Activated CD4-positive, alpha-beta T cell treated with anti-CD3 and anti-CD28 coated beads for 24 hours (primary cell): ENCODE measurements around the gene EIPR1.
"Not testable (repeated sequence)": the region's sequence is repeated elsewhere in the genome, so short reads cannot be mapped to it uniquely, and the experiment has no call there.

Source experiments
- DNase-seq, 2 donors: peaks; one replicate each; pipeline ENCODE4 v3.0.0-alpha.2; 2020; ENCODE audit warnings: low read depth in 2 of 2

Gene EIPR1

GRCh38 chr2:3212984-3213383 lies 164.6 kb downstream of the EIPR1 start:
- no peak for DNase-seq

GRCh38 chr2:3212061-3212362 lies 165.6 kb downstream of the EIPR1 start:
- DNase-seq: no peak

- no peak for DNase-seq
Measured at GRCh38 chr2:3211256-3212060, 166.2 kb downstream of the EIPR1 start.

- DNase-seq: no peak
Measured at GRCh38 chr2:3210257-3210656, 167.4 kb downstream of the EIPR1 start.

GRCh38 chr2:3209258-3209657 lies 168.4 kb downstream of the EIPR1 start:
- no peak for DNase-seq

GRCh38 chr2:3208591-3208990 lies 169.0 kb downstream of the EIPR1 start:
- DNase-seq: no peak

GRCh38 chr2:3208179-3208578 lies 169.4 kb downstream of the EIPR1 start:
- DNase-seq: no peak

- DNase-seq: no peak
Measured at GRCh38 chr2:3207091-3207491, 170.5 kb downstream of the EIPR1 start.

- no peak for DNase-seq
Measured at GRCh38 chr2:3205845-3206244, 171.8 kb downstream of the EIPR1 start.

GRCh38 chr2:3204031-3204821 lies 173.4 kb downstream of the EIPR1 start:
- DNase-seq: no peak

- DNase-seq: no peak
Measured at GRCh38 chr2:3203497-3204019, 174.1 kb downstream of the EIPR1 start.

GRCh38 chr2:3202926-3203325 lies 174.7 kb downstream of the EIPR1 start:
- no peak for DNase-seq

GRCh38 chr2:3201281-3201680 lies 176.3 kb downstream of the EIPR1 start:
- DNase-seq: no peak

- DNase-seq: no peak
Measured at GRCh38 chr2:3200420-3200939, 177.1 kb downstream of the EIPR1 start.

GRCh38 chr2:3199627-3200345 lies 177.8 kb downstream of the EIPR1 start:
- no peak for DNase-seq

GRCh38 chr2:3198671-3199192 lies 178.9 kb downstream of the EIPR1 start:
- DNase-seq: not testable (repeated sequence)

- no peak for DNase-seq
Measured at GRCh38 chr2:3198119-3198518, 179.5 kb downstream of the EIPR1 start.

GRCh38 chr2:3197308-3197707 lies 180.3 kb downstream of the EIPR1 start:
- no peak for DNase-seq

- no peak for DNase-seq
Measured at GRCh38 chr2:3196716-3197115, 180.9 kb downstream of the EIPR1 start.

- no peak for DNase-seq
Measured at GRCh38 chr2:3195641-3196476, 181.8 kb downstream of the EIPR1 start.

- no peak for DNase-seq
Measured at GRCh38 chr2:3194828-3195227, 182.8 kb downstream of the EIPR1 start.
